Activated CD4-positive, alpha-beta T cell treated with anti-CD3 and anti-CD28 coated beads, Interleukin-2, amount 10 ng/mL, durations not matched to agents 24 days and 14 days (primary cell): ENCODE data around the gene SCN2A. TPM values are rescaled to one million over a fixed set of nuclear protein-coding genes. Genes with fewer than 3 reads are reported as not detected.
A peak's percentile ranks its signal among the peaks of the same experiment; 100 is the strongest.

Experiments used
- DNase-seq: peaks from one replicate; pipeline ENCODE4 v3.0.0; 2022
- H3K27ac Mint-ChIP-seq: one replicate; pipeline ENCODE4 v1.8.0; 2022; ENCODE audit warnings: mild to moderate bottlenecking, mixed read lengths
- H3K27me3 Mint-ChIP-seq: one replicate; pipeline ENCODE4 v1.8.0; 2022; ENCODE audit warnings: mixed read lengths
- H3K36me3 Mint-ChIP-seq: one replicate; pipeline ENCODE4 v1.8.0; 2022; ENCODE audit warnings: low read depth, mild to moderate bottlenecking, mixed read lengths
- H3K4me1 Mint-ChIP-seq: one replicate; pipeline ENCODE4 v1.8.0; 2021; ENCODE audit warnings: mixed read lengths
- H3K4me3 Mint-ChIP-seq: one replicate; pipeline ENCODE4 v1.8.0; 2022; ENCODE audit warnings: mild to moderate bottlenecking, moderate library complexity, mixed read lengths
- H3K9me3 Mint-ChIP-seq: one replicate; pipeline ENCODE4 v1.8.0; 2021; ENCODE audit warnings: mixed read lengths
- intact Hi-C: fragments of 100-400 bp; cut with micrococcal nuclease; formaldehyde crosslinking; loops from one replicate; pipeline ENCODE4 v1.15.1; 2023
- total RNA-seq: library from RNA; stranded (reverse); gene quantifications from 2 replicates; pipeline ENCODE4 v1.2.3, GENCODE V29; 2022

SCN2A gene
- total RNA-seq: not detected in 2 replicates

DNA sequence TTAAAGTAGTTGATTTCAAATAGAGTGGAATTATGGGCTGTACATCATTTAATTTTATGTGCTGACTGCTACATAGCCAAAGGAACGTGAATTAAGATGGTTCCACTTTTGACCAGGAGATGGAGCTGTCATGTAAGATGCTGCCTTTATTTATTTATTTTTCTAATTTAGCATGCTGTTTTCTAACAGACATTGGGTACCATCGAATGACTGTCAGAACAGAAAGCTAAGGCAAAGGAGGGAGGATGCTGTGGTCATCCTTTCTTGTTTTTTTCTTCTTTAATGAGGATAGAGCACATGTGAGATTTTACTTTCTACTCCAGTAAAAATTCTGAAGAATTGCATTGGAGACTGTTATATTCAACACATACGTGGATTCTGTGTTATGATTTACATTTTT, at the start of gene SCN2A:
TSS of gene SCN2A (plus strand) at position 185 of the 400 bp plus-strand sequence. CDS start 56,410 bp downstream, outside the sequence.
- Mint-ChIP-seq H3K9me3 (no peaks in the 10 kb centered on the region), H3K4me3 (no peak within 1 kb of the TSS), H3K27me3 (no peaks in the 10 kb centered on the region), H3K36me3 (no peaks in the 10 kb centered on the region), H3K27ac (no peak within 1 kb of the TSS), H3K4me1 (no peaks in the 10 kb centered on the region)
- peak; percentile 64 for DNase-seq
- intact Hi-C loops: loop anchor here (1.0 to 5.0 kb wide), 2 partner anchors 54 to 68 kb away; no protein-coding TSS in a partner anchor

GRCh38 chr2:165191096-165191728, 48.0 kb upstream of the SCN2A start:
- H3K4me1 Mint-ChIP-seq: no peaks in the 10 kb centered on the region
- H3K27ac Mint-ChIP-seq: no peak overlapping the region
- no peaks in the 10 kb centered on the region for H3K27me3 Mint-ChIP-seq
- intact Hi-C loops: no loop called here
- no peak for DNase-seq
- no peak overlapping the region for H3K4me3 Mint-ChIP-seq
- no peaks in the 10 kb centered on the region for H3K36me3 Mint-ChIP-seq
- no peaks in the 10 kb centered on the region for H3K9me3 Mint-ChIP-seq

- Mint-ChIP-seq H3K27me3 (no peaks in the 10 kb centered on the region), H3K4me3 (no peak overlapping the region), H3K4me1 (no peaks in the 10 kb centered on the region), H3K36me3 (no peaks in the 10 kb centered on the region), H3K9me3 (no peaks in the 10 kb centered on the region), H3K27ac (no peak overlapping the region)
- DNase-seq: no peak
- intact Hi-C loops: no loop called here
Observed at GRCh38 chr2:165192729-165193128, 46.5 kb upstream of the SCN2A start.

GRCh38 chr2:165193178-165193777, 45.9 kb upstream of the SCN2A start:
- no peaks in the 10 kb centered on the region for H3K9me3 Mint-ChIP-seq
- no peak for DNase-seq
- H3K27me3 Mint-ChIP-seq: no peaks in the 10 kb centered on the region
- intact Hi-C loops: no loop called here
- H3K36me3 Mint-ChIP-seq: no peaks in the 10 kb centered on the region
- no peak overlapping the region for H3K4me3 Mint-ChIP-seq
- H3K27ac Mint-ChIP-seq: no peak overlapping the region
- H3K4me1 Mint-ChIP-seq: no peaks in the 10 kb centered on the region

DNA sequence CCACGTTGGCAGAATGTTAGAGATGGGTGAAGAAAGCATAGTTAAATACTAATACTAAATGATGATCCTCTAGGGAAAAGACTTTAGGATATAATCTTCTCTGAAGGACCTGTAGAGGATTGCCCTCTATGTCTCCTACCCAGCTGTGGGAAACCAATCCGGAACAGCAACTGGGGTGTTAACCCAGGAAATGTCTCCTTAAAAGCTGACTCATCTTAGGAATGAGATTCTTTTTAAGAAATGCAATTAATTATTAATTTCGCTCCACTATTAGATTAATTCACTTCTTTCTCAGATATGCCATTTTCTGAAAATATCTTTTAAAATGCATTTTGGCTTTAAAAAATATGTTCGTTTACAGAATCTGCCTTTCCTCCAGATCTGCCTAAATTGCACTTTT, 42.8 kb upstream of the SCN2A start:
- H3K27ac Mint-ChIP-seq: no peak overlapping the region
- intact Hi-C loops: no loop called here
- H3K4me1 Mint-ChIP-seq: no peaks in the 10 kb centered on the region
- H3K27me3 Mint-ChIP-seq: no peaks in the 10 kb centered on the region
- H3K4me3 Mint-ChIP-seq: no peak overlapping the region
- no peaks in the 10 kb centered on the region for H3K9me3 Mint-ChIP-seq
- no peak for DNase-seq
- no peaks in the 10 kb centered on the region for H3K36me3 Mint-ChIP-seq

DNA sequence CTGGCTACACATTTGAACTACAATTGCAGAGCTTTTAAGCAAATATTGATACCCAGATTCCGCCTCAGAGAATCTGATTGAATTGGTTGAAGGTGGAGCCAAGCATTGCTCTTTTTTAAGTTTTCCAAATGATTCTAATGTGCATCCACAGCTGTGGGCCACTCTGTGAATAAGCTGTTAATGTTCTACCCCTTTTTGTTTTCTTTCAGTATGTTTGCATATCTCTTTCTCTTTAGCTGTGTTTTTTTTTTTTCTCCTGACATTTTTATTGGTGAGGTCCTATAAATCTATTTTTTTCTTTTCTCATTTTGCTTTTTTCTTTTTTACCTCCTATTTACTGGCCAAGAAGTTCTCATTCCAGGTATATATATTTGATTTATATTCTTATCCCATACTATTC, 41.9 kb upstream of the SCN2A start:
- intact Hi-C loops: no loop called here
- Mint-ChIP-seq H3K27ac (no peak overlapping the region), H3K4me1 (no peaks in the 10 kb centered on the region), H3K9me3 (no peaks in the 10 kb centered on the region), H3K36me3 (no peaks in the 10 kb centered on the region), H3K27me3 (no peaks in the 10 kb centered on the region), H3K4me3 (no peak overlapping the region)
- no peak for DNase-seq

DNA sequence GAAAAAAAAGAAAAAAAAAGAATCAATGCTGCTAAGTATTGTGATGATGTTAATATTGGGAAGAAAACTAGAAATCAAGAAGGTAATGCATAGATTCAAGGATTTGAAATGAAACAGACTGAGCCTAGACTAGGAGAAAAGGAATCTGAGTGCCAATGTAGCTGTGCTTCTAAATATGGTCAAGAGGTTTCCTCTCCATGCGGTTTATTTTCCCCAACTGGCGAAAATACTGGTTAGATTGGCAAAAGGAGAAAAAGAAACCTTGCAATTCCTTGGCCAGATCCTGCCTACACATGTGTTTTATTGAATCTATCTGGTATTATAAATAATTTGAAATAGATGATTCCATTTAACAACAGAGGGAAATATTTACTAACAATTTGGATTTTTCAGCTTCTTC, 41.0 kb upstream of the SCN2A start:
- Mint-ChIP-seq H3K27me3 (no peaks in the 10 kb centered on the region), H3K4me1 (no peaks in the 10 kb centered on the region), H3K4me3 (no peak overlapping the region), H3K27ac (no peak overlapping the region), H3K9me3 (no peaks in the 10 kb centered on the region), H3K36me3 (no peaks in the 10 kb centered on the region)
- intact Hi-C loops: no loop called here
- DNase-seq: no peak

- H3K27ac Mint-ChIP-seq: no peak overlapping the region
- peaks cover 3% of the 10 kb centered on the region for H3K27me3 Mint-ChIP-seq
- H3K4me3 Mint-ChIP-seq: no peak overlapping the region
- no peaks in the 10 kb centered on the region for H3K9me3 Mint-ChIP-seq
- intact Hi-C loops: loop anchor here (5.0 kb wide), 1 partner anchor 465 kb away; no protein-coding TSS in a partner anchor
- peaks cover 2% of the 10 kb centered on the region for H3K4me1 Mint-ChIP-seq
- no peaks in the 10 kb centered on the region for H3K36me3 Mint-ChIP-seq
- no peak for DNase-seq
Observed at GRCh38 chr2:165202239-165202638, 37.0 kb upstream of the SCN2A start.

DNA sequence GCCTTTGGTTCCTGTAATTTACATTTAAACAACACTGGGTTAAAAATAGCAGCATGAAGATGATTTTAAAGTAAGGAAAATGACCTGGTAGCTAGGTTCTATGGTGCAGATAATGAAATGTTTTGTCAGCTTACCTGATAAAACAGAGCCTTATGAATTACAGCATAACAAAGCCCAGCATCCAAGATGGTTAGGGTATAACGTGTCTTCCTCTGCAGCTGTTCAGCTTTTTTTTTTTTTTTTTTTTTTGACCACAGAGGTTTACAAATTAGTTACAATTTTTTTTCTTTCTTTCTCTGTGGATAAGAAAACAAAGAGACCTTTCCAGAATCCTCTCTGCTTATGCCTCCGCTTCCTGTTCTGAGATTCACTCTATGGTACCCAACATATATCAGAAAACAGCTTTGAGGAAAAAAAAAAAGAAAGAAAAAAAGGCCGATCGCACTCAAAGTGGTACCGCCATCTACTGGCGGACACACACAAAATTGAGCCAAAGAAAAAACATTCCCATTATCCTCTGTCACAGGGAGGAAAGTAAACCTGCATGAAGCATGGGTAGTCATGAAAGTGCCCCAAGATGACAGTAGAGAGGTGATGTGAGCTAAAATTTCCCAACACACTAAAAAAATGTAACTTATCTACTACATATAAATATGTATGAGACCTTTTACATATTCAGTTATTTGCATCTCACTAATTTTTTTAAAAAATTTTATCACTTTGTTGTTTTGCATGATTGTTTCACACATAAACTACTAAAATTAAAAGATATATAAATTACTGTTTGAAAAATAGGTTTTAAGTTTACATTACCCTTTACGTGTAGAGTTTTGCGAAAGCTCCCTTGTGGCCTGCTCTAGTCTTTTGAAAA, 35.3 kb upstream of the SCN2A start, which contains the start of gene SCN3A:
TSS of gene SCN3A (minus strand) at position 362 of the 871 bp plus-strand sequence. CDS start 27,656 bp downstream, outside the sequence.
- DNase-seq: peak; percentile 63

DNA sequence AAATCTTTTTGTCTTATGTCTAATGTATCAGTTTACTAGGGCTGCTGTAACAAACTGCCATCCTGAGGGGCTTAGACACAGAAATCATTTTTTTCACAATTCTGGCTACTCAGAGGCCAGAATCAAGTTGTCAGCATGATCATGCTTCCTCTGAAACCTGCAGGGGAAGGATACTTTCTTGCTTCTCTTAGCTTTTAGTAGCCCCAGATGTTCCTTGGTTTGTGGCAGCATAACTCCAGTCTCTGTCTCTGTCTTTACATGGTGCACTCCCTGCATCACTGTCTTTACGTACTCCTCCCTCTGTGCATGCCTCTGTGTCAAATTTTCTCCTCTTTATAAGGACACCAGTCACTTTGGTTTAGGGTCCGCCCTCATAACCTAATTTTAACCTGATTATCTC, 33.3 kb upstream of the SCN2A start:
- no peak overlapping the region for H3K27ac Mint-ChIP-seq
- no peaks in the 10 kb centered on the region for H3K9me3 Mint-ChIP-seq
- DNase-seq: no peak
- H3K4me3 Mint-ChIP-seq: no peak overlapping the region
- intact Hi-C loops: no loop called here
- peaks cover 2% of the 10 kb centered on the region for H3K4me1 Mint-ChIP-seq
- no peaks in the 10 kb centered on the region for H3K36me3 Mint-ChIP-seq
- H3K27me3 Mint-ChIP-seq: peaks cover 7% of the 10 kb centered on the region

More for the DNA sequence above, 35.3 kb upstream of the SCN2A start, which contains the start of gene SCN3A:
- Mint-ChIP-seq H3K4me1 (peaks cover 2% of the 10 kb centered on the region), H3K27me3 (peaks cover 5% of the 10 kb centered on the region), H3K4me3 (peak within 1 kb of the TSS; percentile 27), H3K9me3 (no peaks in the 10 kb centered on the region), H3K36me3 (no peaks in the 10 kb centered on the region), H3K27ac (no peak within 1 kb of the TSS)
- intact Hi-C loops: loop anchor here (1.0 to 5.0 kb wide), 2 partner anchors 189 to 467 kb away; no protein-coding TSS in a partner anchor

- Mint-ChIP-seq H3K36me3 (no peaks in the 10 kb centered on the region), H3K9me3 (no peaks in the 10 kb centered on the region), H3K27ac (no peak overlapping the region)
Observed at GRCh38 chr2:165208094-165208493, 31.1 kb upstream of the SCN2A start.

GRCh38 chr2:165214093-165214492, 25.1 kb upstream of the SCN2A start:
- no peaks in the 10 kb centered on the region for H3K36me3 Mint-ChIP-seq
- no peak for DNase-seq
- H3K4me3 Mint-ChIP-seq: no peak overlapping the region
- intact Hi-C loops: no loop called here
- no peaks in the 10 kb centered on the region for H3K9me3 Mint-ChIP-seq
- peaks cover 1% of the 10 kb centered on the region for H3K27me3 Mint-ChIP-seq
- no peaks in the 10 kb centered on the region for H3K4me1 Mint-ChIP-seq
- no peak overlapping the region for H3K27ac Mint-ChIP-seq

More at GRCh38 chr2:165208094-165208493, 31.1 kb upstream of the SCN2A start:
- H3K27me3 Mint-ChIP-seq: peaks cover 7% of the 10 kb centered on the region
- H3K4me3 Mint-ChIP-seq: no peak overlapping the region
- intact Hi-C loops: no loop called here
- peaks cover 2% of the 10 kb centered on the region for H3K4me1 Mint-ChIP-seq
- no peak for DNase-seq

DNA sequence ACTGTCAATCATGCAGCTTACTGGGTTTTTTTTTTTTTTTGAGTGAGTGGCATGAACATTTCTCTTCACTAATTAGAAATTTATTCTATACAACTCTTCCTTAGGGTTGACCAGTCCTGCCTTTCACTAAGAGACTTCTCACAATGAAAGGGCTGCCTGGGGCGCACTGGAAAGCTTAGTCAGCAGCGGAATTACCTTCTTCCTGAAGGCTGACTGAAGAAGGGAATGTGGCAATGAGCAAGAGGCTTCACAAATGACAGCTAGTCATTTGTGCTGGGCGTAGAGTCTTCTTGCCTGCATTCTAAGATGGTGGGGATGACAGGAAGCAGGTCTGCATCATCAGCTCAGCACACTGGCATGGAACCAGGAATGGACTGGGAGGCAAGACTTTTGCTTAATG, 19.7 kb upstream of the SCN2A start:
- H3K9me3 Mint-ChIP-seq: no peaks in the 10 kb centered on the region
- DNase-seq: no peak
- H3K4me1 Mint-ChIP-seq: no peaks in the 10 kb centered on the region
- no peak overlapping the region for H3K27ac Mint-ChIP-seq
- no peaks in the 10 kb centered on the region for H3K27me3 Mint-ChIP-seq
- intact Hi-C loops: no loop called here
- no peaks in the 10 kb centered on the region for H3K36me3 Mint-ChIP-seq
- H3K4me3 Mint-ChIP-seq: no peak overlapping the region

DNA sequence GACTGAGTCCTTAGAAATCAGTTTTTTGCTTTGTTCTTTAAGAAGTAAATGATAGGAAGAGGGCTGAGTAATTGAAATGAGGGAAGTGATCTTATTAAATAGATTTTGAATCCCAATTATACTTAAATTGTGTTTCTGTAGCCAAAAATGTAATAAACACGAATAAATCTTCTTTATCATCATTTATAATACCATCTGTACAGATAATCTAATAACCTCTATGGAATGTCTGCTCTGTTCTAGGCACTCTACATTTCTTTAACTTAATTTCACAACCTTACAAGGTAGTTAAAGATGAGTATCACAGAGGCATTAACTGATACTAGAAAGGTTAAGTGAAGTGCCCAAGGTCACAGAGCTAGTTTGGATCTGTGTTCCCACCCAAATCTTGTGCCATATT, 14.3 kb upstream of the SCN2A start:
- Mint-ChIP-seq H3K4me1 (no peaks in the 10 kb centered on the region), H3K4me3 (no peak overlapping the region), H3K9me3 (no peaks in the 10 kb centered on the region), H3K27me3 (no peaks in the 10 kb centered on the region), H3K36me3 (no peaks in the 10 kb centered on the region), H3K27ac (no peak overlapping the region)
- intact Hi-C loops: no loop called here
- no peak for DNase-seq
